ENCODE data around the gene NTM.

Gene NTM

DNA sequence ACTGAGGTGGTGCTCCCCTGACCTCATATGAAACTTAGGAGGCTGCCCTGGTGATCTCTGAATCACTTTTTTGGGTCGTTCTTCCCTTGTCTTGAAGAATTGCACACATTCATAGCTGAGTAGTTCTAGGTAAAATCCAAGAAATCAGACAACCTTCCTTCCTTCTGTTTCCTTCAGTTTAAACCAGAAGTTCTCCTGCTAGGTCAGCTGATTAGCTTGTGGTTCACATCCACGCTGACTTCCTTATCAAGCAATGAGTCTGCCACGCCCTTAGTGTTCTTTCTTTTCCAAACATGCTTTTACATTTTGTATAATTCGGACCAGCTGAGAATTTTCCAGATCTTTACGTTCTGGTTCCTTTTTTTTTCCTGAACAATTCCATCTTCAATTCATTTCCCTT is 892.8 kb downstream of the NTM start:
- H3K4me3 ChIP-seq (ENCODE audit: low read length in 2 of 2): no peak overlapping the region
- WGBS, 2 donors (ENCODE audit: extremely low coverage in 2 of 2, insufficient read length in 2 of 2, insufficient replicate concordance in 1 of 2): no CpG with 5 or more reads among the region's 5 CpGs
- no peak overlapping the region for H3K23ac ChIP-seq (ENCODE audit: low read depth, low read length, poor library complexity)
- no peak overlapping the region for H3K4me2 ChIP-seq (ENCODE audit: insufficient read depth, low read length, poor library complexity, severe bottlenecking)
- no peaks in the 10 kb centered on the region for H3K27me3 ChIP-seq (ENCODE audit: control insufficient read depth in 3 of 3, insufficient read depth in 3 of 3, low read depth in 1 of 3, low read length in 3 of 3)
- no peak overlapping the region for H2AK5ac ChIP-seq (ENCODE audit: low read depth, low read length)
- peak overlapping the region; percentile 86 for H3K18ac ChIP-seq (ENCODE audit: low read length)
- H3K9me3 ChIP-seq (replicated peaks in 1 of 2; ENCODE audit: control insufficient read depth in 2 of 2, insufficient read depth in 1 of 2, low read depth in 1 of 2, low read length in 2 of 2): no peaks in the 10 kb centered on the region
- no peak overlapping the region for H2BK12ac ChIP-seq (ENCODE audit: low read length)
- no peak overlapping the region for H3K4ac ChIP-seq (ENCODE audit: low read length)
- no peaks in the 10 kb centered on the region for H3K36me3 ChIP-seq (replicated peaks in 1 of 2; ENCODE audit: control insufficient read depth in 2 of 2, insufficient read depth in 2 of 2, low read length in 2 of 2)
- no peak overlapping the region for H3K27ac ChIP-seq (replicated peaks; ENCODE audit: low read length)
- no peak overlapping the region for H2BK15ac ChIP-seq (ENCODE audit: low read length)
- no peak overlapping the region for H2BK120ac ChIP-seq (ENCODE audit: low read depth, low read length)
- no peak overlapping the region for H3K9ac ChIP-seq (ENCODE audit: low read depth, low read length, poor library complexity)
- H4K91ac ChIP-seq (ENCODE audit: low read depth, low read length, poor library complexity): no peak overlapping the region
- no peak overlapping the region for H2AFZ ChIP-seq (ENCODE audit: low read length)
- no peak overlapping the region for H4K8ac ChIP-seq (ENCODE audit: low read depth, low read length)
- no peak overlapping the region for H2BK5ac ChIP-seq (ENCODE audit: low read length)
- no peaks in the 10 kb centered on the region for H3K4me1 ChIP-seq (ENCODE audit: control insufficient read depth in 2 of 2, insufficient read depth in 1 of 2, low read depth in 1 of 2, low read length in 2 of 2)
- DNase-seq (ENCODE audit: low spot score): no peak
- no peak overlapping the region for H3K14ac ChIP-seq (ENCODE audit: low read length)
- H3K79me1 ChIP-seq (ENCODE audit: low read depth, low read length): no peaks in the 10 kb centered on the region

DNA sequence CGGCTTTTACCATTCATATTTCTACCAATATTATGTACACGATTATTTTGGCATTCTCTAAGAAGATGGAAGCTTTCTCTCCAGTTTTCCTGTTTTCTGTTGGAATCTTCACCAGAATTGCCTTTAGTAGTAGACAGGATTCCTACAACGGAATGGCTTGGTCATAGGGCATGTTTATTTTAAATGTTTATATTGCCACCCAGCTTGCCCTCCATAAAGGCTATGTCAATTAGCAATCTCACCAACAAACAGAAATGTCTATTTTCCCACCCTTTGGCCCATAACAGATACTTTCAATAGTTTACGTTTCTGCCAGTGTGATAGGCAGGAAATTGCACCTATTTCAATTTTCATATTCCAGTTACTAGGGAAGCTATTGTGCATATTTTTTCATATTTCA is 893.5 kb downstream of the NTM start:
- Histone ChIP-seq H3K9ac (ENCODE audit: low read depth, low read length, poor library complexity) (no peak overlapping the region), H3K27ac (replicated peaks; ENCODE audit: low read length) (no peak overlapping the region)

DNA sequence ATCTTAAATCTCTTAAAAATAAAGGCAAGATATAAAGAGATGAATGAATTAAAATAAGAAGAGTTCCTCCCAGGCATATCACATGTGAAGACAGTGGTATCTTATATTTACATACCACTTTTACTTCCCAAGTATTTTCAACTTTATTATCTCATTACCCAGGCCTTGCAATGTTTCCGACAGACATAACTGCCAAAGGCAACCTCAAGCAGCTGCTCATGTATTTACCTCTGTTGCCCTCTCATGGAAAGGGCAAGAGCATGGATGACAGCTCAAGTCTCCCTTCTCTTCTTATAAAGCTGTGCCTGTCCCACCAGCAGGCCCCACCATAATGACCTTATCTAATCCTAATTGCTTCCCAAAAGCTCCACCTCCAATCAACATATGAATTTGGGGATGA is 894.2 kb downstream of the NTM start:
- Histone ChIP-seq H4K91ac (ENCODE audit: low read depth, low read length, poor library complexity) (no peak overlapping the region), H2BK15ac (ENCODE audit: low read length) (no peak overlapping the region), H3K27ac (replicated peaks; ENCODE audit: low read length) (no peak overlapping the region), H2AFZ (ENCODE audit: low read length) (no peak overlapping the region), H3K9ac (ENCODE audit: low read depth, low read length, poor library complexity) (no peak overlapping the region), H2BK5ac (ENCODE audit: low read length) (no peak overlapping the region), H3K79me1 (ENCODE audit: low read depth, low read length) (no peaks in the 10 kb centered on the region), H3K9me3 (replicated peaks in 1 of 2; ENCODE audit: control insufficient read depth in 2 of 2, insufficient read depth in 1 of 2, low read depth in 1 of 2, low read length in 2 of 2) (no peaks in the 10 kb centered on the region), H3K23ac (ENCODE audit: low read depth, low read length, poor library complexity) (no peak overlapping the region), H3K14ac (ENCODE audit: low read length) (no peak overlapping the region), H3K36me3 (replicated peaks in 1 of 2; ENCODE audit: control insufficient read depth in 2 of 2, insufficient read depth in 2 of 2, low read length in 2 of 2) (no peaks in the 10 kb centered on the region), H2BK120ac (ENCODE audit: low read depth, low read length) (no peak overlapping the region), H3K4me3 (ENCODE audit: low read length in 2 of 2) (no peak overlapping the region), H4K8ac (ENCODE audit: low read depth, low read length) (no peak overlapping the region), H3K4me2 (ENCODE audit: insufficient read depth, low read length, poor library complexity, severe bottlenecking) (no peak overlapping the region), H2BK12ac (ENCODE audit: low read length) (no peak overlapping the region), H3K18ac (ENCODE audit: low read length) (no peak overlapping the region), H3K4me1 (ENCODE audit: control insufficient read depth in 2 of 2, insufficient read depth in 1 of 2, low read depth in 1 of 2, low read length in 2 of 2) (peaks cover 0 to 3% of the 10 kb centered on the region in 2 donors), H2AK5ac (ENCODE audit: low read depth, low read length) (no peak overlapping the region), H3K4ac (ENCODE audit: low read length) (no peak overlapping the region), H3K27me3 (ENCODE audit: control insufficient read depth in 3 of 3, insufficient read depth in 3 of 3, low read depth in 1 of 3, low read length in 3 of 3) (no peaks in the 10 kb centered on the region)
- DNase-seq (ENCODE audit: low spot score): no peak
- no CpG with 5 or more reads among the region's 1 CpG for WGBS, 2 donors (ENCODE audit: extremely low coverage in 2 of 2, insufficient read length in 2 of 2, insufficient replicate concordance in 1 of 2)

More for the DNA sequence above, 893.5 kb downstream of the NTM start:
- no CpG with 5 or more reads among the region's 4 CpGs for WGBS, 2 donors (ENCODE audit: extremely low coverage in 2 of 2, insufficient read length in 2 of 2, insufficient replicate concordance in 1 of 2)
- Histone ChIP-seq H3K14ac (ENCODE audit: low read length) (no peak overlapping the region), H2AK5ac (ENCODE audit: low read depth, low read length) (no peak overlapping the region), H3K9me3 (replicated peaks in 1 of 2; ENCODE audit: control insufficient read depth in 2 of 2, insufficient read depth in 1 of 2, low read depth in 1 of 2, low read length in 2 of 2) (no peaks in the 10 kb centered on the region), H2BK12ac (ENCODE audit: low read length) (no peak overlapping the region), H3K23ac (ENCODE audit: low read depth, low read length, poor library complexity) (no peak overlapping the region), H3K36me3 (replicated peaks in 1 of 2; ENCODE audit: control insufficient read depth in 2 of 2, insufficient read depth in 2 of 2, low read length in 2 of 2) (no peaks in the 10 kb centered on the region), H4K8ac (ENCODE audit: low read depth, low read length) (no peak overlapping the region), H3K79me1 (ENCODE audit: low read depth, low read length) (no peaks in the 10 kb centered on the region), H4K91ac (ENCODE audit: low read depth, low read length, poor library complexity) (no peak overlapping the region), H2AFZ (ENCODE audit: low read length) (no peak overlapping the region), H3K27me3 (ENCODE audit: control insufficient read depth in 3 of 3, insufficient read depth in 3 of 3, low read depth in 1 of 3, low read length in 3 of 3) (no peaks in the 10 kb centered on the region), H3K4me3 (ENCODE audit: low read length in 2 of 2) (no peak overlapping the region), H3K18ac (ENCODE audit: low read length) (no peak overlapping the region), H2BK15ac (ENCODE audit: low read length) (no peak overlapping the region), H3K4me2 (ENCODE audit: insufficient read depth, low read length, poor library complexity, severe bottlenecking) (no peak overlapping the region), H2BK120ac (ENCODE audit: low read depth, low read length) (no peak overlapping the region), H2BK5ac (ENCODE audit: low read length) (no peak overlapping the region), H3K4me1 (ENCODE audit: control insufficient read depth in 2 of 2, insufficient read depth in 1 of 2, low read depth in 1 of 2, low read length in 2 of 2) (peaks cover 0 to 3% of the 10 kb centered on the region in 2 donors), H3K4ac (ENCODE audit: low read length) (no peak overlapping the region)
- DNase-seq (ENCODE audit: low spot score): no peak

DNA sequence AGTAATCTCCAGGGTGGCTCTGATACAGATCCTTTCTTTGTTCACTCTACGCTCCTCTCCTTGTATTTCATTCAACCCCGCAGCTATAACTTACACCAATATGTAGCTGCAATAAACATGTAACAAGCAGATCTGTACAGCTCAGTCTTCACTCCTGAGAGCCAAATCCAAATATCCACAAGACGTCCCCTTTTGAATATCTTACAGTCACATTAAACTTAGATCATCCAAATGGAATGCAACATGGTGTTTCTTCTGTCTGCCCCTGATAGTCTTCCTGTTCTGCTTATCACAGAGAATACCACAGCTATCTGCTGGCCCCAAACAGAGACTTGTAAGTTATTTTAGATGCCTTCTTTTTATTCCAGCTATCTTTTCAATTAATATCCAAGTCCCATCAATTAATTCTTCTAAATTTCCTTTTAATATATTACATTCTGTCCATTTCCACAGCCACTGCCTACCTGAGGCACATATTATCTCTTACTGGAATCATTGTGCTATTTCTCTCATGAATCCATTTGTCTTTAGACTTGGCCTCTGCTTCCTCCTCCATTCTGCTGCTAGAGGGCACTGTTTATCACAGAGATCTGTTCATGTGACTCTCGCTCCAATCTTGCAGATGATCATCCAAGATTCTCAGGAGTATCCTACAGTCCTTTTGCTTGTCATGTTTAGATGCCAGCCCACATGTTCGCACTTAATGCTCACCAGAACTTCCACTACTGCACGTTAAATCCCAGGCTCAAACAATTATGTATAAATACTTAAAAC is 908.6 kb downstream of the NTM start:
- Histone ChIP-seq H3K36me3 (replicated peaks in 1 of 2; ENCODE audit: control insufficient read depth in 2 of 2, insufficient read depth in 2 of 2, low read length in 2 of 2) (no peaks in the 10 kb centered on the region), H2BK5ac (ENCODE audit: low read length) (no peak overlapping the region), H2BK12ac (ENCODE audit: low read length) (no peak overlapping the region), H2BK120ac (ENCODE audit: low read depth, low read length) (no peak overlapping the region), H4K8ac (ENCODE audit: low read depth, low read length) (no peak overlapping the region), H3K4me2 (ENCODE audit: insufficient read depth, low read length, poor library complexity, severe bottlenecking) (no peak overlapping the region), H2BK15ac (ENCODE audit: low read length) (no peak overlapping the region), H3K18ac (ENCODE audit: low read length) (no peak overlapping the region), H3K4me1 (ENCODE audit: control insufficient read depth in 2 of 2, insufficient read depth in 1 of 2, low read depth in 1 of 2, low read length in 2 of 2) (no peaks in the 10 kb centered on the region), H3K4me3 (ENCODE audit: low read length in 2 of 2) (no peak overlapping the region), H3K79me1 (ENCODE audit: low read depth, low read length) (no peaks in the 10 kb centered on the region), H3K9me3 (replicated peaks in 1 of 2; ENCODE audit: control insufficient read depth in 2 of 2, insufficient read depth in 1 of 2, low read depth in 1 of 2, low read length in 2 of 2) (no peaks in the 10 kb centered on the region), H4K91ac (ENCODE audit: low read depth, low read length, poor library complexity) (no peak overlapping the region), H3K23ac (ENCODE audit: low read depth, low read length, poor library complexity) (no peak overlapping the region), H2AFZ (ENCODE audit: low read length) (no peak overlapping the region), H3K4ac (ENCODE audit: low read length) (no peak overlapping the region), H3K27me3 (ENCODE audit: control insufficient read depth in 3 of 3, insufficient read depth in 3 of 3, low read depth in 1 of 3, low read length in 3 of 3) (no peaks in the 10 kb centered on the region), H3K9ac (ENCODE audit: low read depth, low read length, poor library complexity) (no peak overlapping the region), H3K27ac (replicated peaks; ENCODE audit: low read length) (no peak overlapping the region), H2AK5ac (ENCODE audit: low read depth, low read length) (no peak overlapping the region), H3K14ac (ENCODE audit: low read length) (no peak overlapping the region)
- no CpG with 5 or more reads among the region's 6 CpGs for WGBS, 2 donors (ENCODE audit: extremely low coverage in 2 of 2, insufficient read length in 2 of 2, insufficient replicate concordance in 1 of 2)
- DNase-seq (ENCODE audit: low spot score): no peak

All from neuronal stem cell (in vitro differentiated cells).